Panc1 (cell line): ENCODE data around the gene GRK2. TPM values are rescaled to one million over a fixed set of nuclear protein-coding genes. Genes with fewer than 3 reads are reported as not detected.

Experiments used
- ATAC-seq: fragments of 200-7000 bp; cut with Tn5 transposase; 2 replicates; pipeline ENCODE4 v1.9.1; 2020; ENCODE audit warnings: mild to moderate bottlenecking, moderate library complexity
- BruUV-seq: library from RNA; stranded (reverse); fragments of 400-500 nt; replicated peaks from 2 replicates; lab custom pipeline; 2021; lab: Mats Ljungman, UMichigan
- CTCF ChIA-PET: fragments of 300-600 bp; sonication (Branson Sonifier 250); formaldehyde crosslinking; loops from one replicate; lab custom pipeline; 2022; ENCODE audit warnings: antibody characterized with exemption; lab: Charles Lee
- POLR2A ChIA-PET: fragments of 300-600 bp; sonication (Branson Sonifier 250); formaldehyde crosslinking; loops from one replicate; lab custom pipeline; 2022; ENCODE audit warnings: antibody characterized with exemption; lab: Charles Lee
- DNase-seq: peaks from one replicate; pipeline ENCODE4 v3.0.0-alpha.2; 2010; ENCODE audit warnings: low read depth, low spot score
- H3K27ac ChIP-seq: 2 replicates; pipeline ENCODE4 v1.5.1; 2011; ENCODE audit warnings: mild to moderate bottlenecking, low read length, inconsistent platforms
- H3K27me3 ChIP-seq: fragments of 200-500 bp; sonication (Bioruptor generic); 2 replicates; pipeline ENCODE4 v1.6.0; 2014; ENCODE audit warnings: low read length, inconsistent platforms; ENCODE audit not compliant: control insufficient read depth, insufficient read depth
- H3K36me3 ChIP-seq: fragments of 200-500 bp; sonication (Bioruptor generic); 2 replicates; pipeline ENCODE4 v1.5.1; 2014; ENCODE audit warnings: inconsistent platforms, mild to moderate bottlenecking, low read length, moderate library complexity; ENCODE audit not compliant: control insufficient read depth, insufficient read depth
- H3K4me1 ChIP-seq: 2 replicates; pipeline ENCODE4 v1.5.1; 2011; ENCODE audit warnings: inconsistent platforms, mild to moderate bottlenecking, low read length, moderate library complexity; ENCODE audit not compliant: control insufficient read depth, insufficient read depth
- H3K4me3 ChIP-seq, 2 experiments: 2 replicates each; pipeline ENCODE4 v1.5.1; 2011 to 2012; ENCODE audit warnings: low read depth in 2 of 2, low read length in 2 of 2, mild to moderate bottlenecking in 2 of 2, inconsistent platforms in 1 of 2, moderate library complexity in 1 of 2
- H3K9me3 ChIP-seq: fragments of 200-500 bp; sonication (Bioruptor generic); 2 replicates; pipeline ENCODE4 v1.5.1; 2014; ENCODE audit warnings: low read depth, mild to moderate bottlenecking, inconsistent platforms, low read length, moderate library complexity; ENCODE audit not compliant: control insufficient read depth, insufficient read depth
- POLR2AphosphoS5 ChIP-seq: IDR thresholded peaks from 2 replicates; pipeline ENCODE4 v1.6.1; 2012; ENCODE audit warnings: mild to moderate bottlenecking, low read depth, low read length, moderate library complexity
- SIN3A ChIP-seq: IDR thresholded peaks from 2 replicates; pipeline ENCODE4 v1.6.1; 2012; ENCODE audit warnings: low read depth, mild to moderate bottlenecking, low read length, moderate library complexity, borderline replicate concordance; ENCODE audit not compliant: insufficient read depth
- TCF7L2 ChIP-seq: IDR thresholded peaks from 2 replicates; pipeline ENCODE4 v1.6.1; 2011; ENCODE audit warnings: mild to moderate bottlenecking, low read depth, low read length, inconsistent platforms
- in situ Hi-C: cut with HindIII; loops from 2 replicates; pipeline ENCODE4 v1.10.0; 2016; ENCODE audit warnings: low sequenced_read_pairs, low pct_unique_long_range_greater_than_20kb
- intact Hi-C: fragments of 100-400 bp; cut with micrococcal nuclease; formaldehyde crosslinking; loops from one replicate; pipeline ENCODE4 v1.10.0; 2022; ENCODE audit not compliant: unreplicated experiment
- total RNA-seq: library from RNA; stranded (reverse); gene quantifications from one replicate; pipeline ENCODE4 v1.2.1, GENCODE V29; 2021; ENCODE audit not compliant: unreplicated experiment
- TF ChIP-seq, protein P1 (sequence below): fragments of 450-650 bp; IDR thresholded peaks from 2 replicates; pipeline ENCODE4 v1.5.1; 2017; ENCODE audit warnings: mild to moderate bottlenecking
- TF ChIP-seq, protein P2 (sequence below), 2 experiments: IDR thresholded peaks; 2 replicates each; pipeline ENCODE4 v1.6.1; 2011 to 2012; ENCODE audit warnings: low read depth in 2 of 2, control low read depth in 1 of 2, low read length in 1 of 2, mild to moderate bottlenecking in 1 of 2, moderate library complexity in 1 of 2; ENCODE audit not compliant: insufficient read depth in 1 of 2

The GRK2 gene
- total RNA-seq, 1 experiment from 2014 or later: 103 TPM

DNA sequence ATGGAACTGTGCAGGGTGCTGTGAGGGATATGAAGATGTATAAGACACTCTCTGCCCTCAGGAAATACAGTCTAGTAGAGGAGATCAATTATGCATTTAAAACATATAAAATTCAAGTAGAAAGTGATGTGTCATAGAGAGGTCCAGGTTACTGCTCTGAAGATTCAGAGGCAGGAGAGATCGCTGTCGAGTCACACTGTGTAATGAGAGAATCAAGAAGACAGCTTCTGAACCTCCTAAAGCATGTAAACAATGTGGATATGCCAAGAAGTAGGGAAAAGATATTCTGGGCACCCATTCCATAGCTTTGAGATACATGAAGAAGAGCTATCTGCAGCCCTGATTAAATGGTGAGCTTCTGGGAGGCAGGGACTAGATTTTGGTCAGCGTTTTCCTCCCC is 53.7 kb downstream of the GRK2 start:
- H3K27ac ChIP-seq: no peak overlapping the region
- CTCF ChIA-PET: interaction anchor here (0.5 to 1.4 kb wide), 3 partner anchors 51 to 139 kb away, joined by 3 to 9 read pairs (median 7); no protein-coding TSS in a partner anchor
- in situ Hi-C loops: no loop called here
- H3K27me3 ChIP-seq: no peaks in the 10 kb centered on the region
- BruUV-seq: no TSS peak
- DNase-seq: no peak
- no peak for ATAC-seq
- intact Hi-C loops: no loop called here
- H3K9me3 ChIP-seq: no peaks in the 10 kb centered on the region
- H3K4me1 ChIP-seq: peaks cover 6% of the 10 kb centered on the region; the same call in 1 of the 2 replicates
- H3K36me3 ChIP-seq: no peaks in the 10 kb centered on the region
- TF ChIP-seq, protein P1, sequence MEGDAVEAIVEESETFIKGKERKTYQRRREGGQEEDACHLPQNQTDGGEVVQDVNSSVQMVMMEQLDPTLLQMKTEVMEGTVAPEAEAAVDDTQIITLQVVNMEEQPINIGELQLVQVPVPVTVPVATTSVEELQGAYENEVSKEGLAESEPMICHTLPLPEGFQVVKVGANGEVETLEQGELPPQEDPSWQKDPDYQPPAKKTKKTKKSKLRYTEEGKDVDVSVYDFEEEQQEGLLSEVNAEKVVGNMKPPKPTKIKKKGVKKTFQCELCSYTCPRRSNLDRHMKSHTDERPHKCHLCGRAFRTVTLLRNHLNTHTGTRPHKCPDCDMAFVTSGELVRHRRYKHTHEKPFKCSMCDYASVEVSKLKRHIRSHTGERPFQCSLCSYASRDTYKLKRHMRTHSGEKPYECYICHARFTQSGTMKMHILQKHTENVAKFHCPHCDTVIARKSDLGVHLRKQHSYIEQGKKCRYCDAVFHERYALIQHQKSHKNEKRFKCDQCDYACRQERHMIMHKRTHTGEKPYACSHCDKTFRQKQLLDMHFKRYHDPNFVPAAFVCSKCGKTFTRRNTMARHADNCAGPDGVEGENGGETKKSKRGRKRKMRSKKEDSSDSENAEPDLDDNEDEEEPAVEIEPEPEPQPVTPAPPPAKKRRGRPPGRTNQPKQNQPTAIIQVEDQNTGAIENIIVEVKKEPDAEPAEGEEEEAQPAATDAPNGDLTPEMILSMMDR: no peak
- TF ChIP-seq POLR2AphosphoS5 (no peak), SIN3A (no peak), TCF7L2 (no peak)
- TF ChIP-seq, protein P2, sequence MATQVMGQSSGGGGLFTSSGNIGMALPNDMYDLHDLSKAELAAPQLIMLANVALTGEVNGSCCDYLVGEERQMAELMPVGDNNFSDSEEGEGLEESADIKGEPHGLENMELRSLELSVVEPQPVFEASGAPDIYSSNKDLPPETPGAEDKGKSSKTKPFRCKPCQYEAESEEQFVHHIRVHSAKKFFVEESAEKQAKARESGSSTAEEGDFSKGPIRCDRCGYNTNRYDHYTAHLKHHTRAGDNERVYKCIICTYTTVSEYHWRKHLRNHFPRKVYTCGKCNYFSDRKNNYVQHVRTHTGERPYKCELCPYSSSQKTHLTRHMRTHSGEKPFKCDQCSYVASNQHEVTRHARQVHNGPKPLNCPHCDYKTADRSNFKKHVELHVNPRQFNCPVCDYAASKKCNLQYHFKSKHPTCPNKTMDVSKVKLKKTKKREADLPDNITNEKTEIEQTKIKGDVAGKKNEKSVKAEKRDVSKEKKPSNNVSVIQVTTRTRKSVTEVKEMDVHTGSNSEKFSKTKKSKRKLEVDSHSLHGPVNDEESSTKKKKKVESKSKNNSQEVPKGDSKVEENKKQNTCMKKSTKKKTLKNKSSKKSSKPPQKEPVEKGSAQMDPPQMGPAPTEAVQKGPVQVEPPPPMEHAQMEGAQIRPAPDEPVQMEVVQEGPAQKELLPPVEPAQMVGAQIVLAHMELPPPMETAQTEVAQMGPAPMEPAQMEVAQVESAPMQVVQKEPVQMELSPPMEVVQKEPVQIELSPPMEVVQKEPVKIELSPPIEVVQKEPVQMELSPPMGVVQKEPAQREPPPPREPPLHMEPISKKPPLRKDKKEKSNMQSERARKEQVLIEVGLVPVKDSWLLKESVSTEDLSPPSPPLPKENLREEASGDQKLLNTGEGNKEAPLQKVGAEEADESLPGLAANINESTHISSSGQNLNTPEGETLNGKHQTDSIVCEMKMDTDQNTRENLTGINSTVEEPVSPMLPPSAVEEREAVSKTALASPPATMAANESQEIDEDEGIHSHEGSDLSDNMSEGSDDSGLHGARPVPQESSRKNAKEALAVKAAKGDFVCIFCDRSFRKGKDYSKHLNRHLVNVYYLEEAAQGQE (IDR thresholded peaks at IDR 0.05; ENCODE audit: insufficient read depth in 1 of 2, low read depth in 2 of 2, low read length in 1 of 2): no peak
- POLR2A ChIA-PET: no interaction called here
- H3K4me3 ChIP-seq: no peak overlapping the region

DNA sequence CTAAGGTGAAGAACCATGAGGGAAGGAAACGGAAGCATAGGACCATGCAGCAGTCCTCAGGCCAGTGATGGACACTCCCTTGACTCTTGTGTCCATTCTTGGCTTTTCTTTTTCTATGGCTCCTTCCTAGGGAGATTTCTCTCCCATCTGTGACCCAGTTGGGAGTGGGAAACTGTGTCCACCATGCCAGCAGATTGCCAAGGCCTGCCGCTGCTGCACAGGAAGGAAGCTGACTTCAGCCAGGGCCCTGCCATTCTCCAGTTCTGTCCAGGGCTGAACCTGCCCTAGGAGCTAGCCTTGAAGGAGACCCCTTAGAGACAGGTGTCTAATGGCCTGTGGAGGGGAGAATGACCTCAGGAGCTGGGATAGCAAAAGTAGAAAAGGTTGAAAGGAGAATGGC is 54.4 kb downstream of the GRK2 start:
- Histone ChIP-seq H3K27me3 (no peaks in the 10 kb centered on the region), H3K4me1 (peaks cover 6% of the 10 kb centered on the region; the same call in 1 of the 2 replicates), H3K27ac (no peak overlapping the region), H3K36me3 (no peaks in the 10 kb centered on the region), H3K9me3 (no peaks in the 10 kb centered on the region), H3K4me3 (no peak overlapping the region)
- intact Hi-C loops: no loop called here
- TF ChIP-seq, protein P2 (IDR thresholded peaks at IDR 0.05; ENCODE audit: insufficient read depth in 1 of 2, low read depth in 2 of 2, low read length in 1 of 2): no peak
- TF ChIP-seq SIN3A: no peak
- no peak for DNase-seq
- no peak for ATAC-seq
- in situ Hi-C loops: no loop called here
- CTCF ChIA-PET: interaction anchor here (0.6 to 1.4 kb wide), 2 partner anchors 61 to 140 kb away, joined by 3 to 9 read pairs; no protein-coding TSS in a partner anchor
- POLR2A ChIA-PET: no interaction called here
- no TSS peak for BruUV-seq
